H54 (cell line): ENCODE measurements around the gene APOL2.
"Not testable (repeated sequence)": the region's sequence is repeated elsewhere in the genome, so short reads cannot be mapped to it uniquely, and the experiment has no call there.

ENCODE experiments used
- DNase-seq: peaks from one replicate; pipeline ENCODE4 v3.0.0; 2011; ENCODE audit warnings: low spot score, mixed read lengths; ENCODE audit not compliant: insufficient read length
- FAIRE-seq: peaks from 3 replicates; lab custom pipeline; 2011; peaks lifted over from hg19 to GRCh38; lab: Jason Lieb, UNC
- POLR2A ChIP-seq: IDR thresholded peaks from 2 replicates; pipeline ENCODE4 v1.6.1; 2011; ENCODE audit warnings: low read depth, mild to moderate bottlenecking, low read length

Gene APOL2

GRCh38 chr22:36211237-36211861 lies 28.0 kb downstream of the APOL2 start:
- TF ChIP-seq POLR2A: no peak
- no peak for DNase-seq
- FAIRE-seq: no peak

- DNase-seq: no peak
- FAIRE-seq: no peak
- TF ChIP-seq POLR2A: no peak
These were observed 29.1 kb downstream of the APOL2 start for GRCh38 chr22:36210224-36210623.

GRCh38 chr22:36209488-36209908 lies 29.8 kb downstream of the APOL2 start:
- DNase-seq, FAIRE-seq: not testable (repeated sequence)

- no peak for DNase-seq
- TF ChIP-seq POLR2A: no peak
- FAIRE-seq: no peak
These were observed 30.4 kb downstream of the APOL2 start for GRCh38 chr22:36208914-36209313.

- no peak for DNase-seq
- no peak for FAIRE-seq
- TF ChIP-seq POLR2A: no peak
These were observed 31.1 kb downstream of the APOL2 start for GRCh38 chr22:36208162-36208765.

- no peak for TF ChIP-seq POLR2A
- FAIRE-seq: no peak
- no peak for DNase-seq
These were observed 33.1 kb downstream of the APOL2 start for GRCh38 chr22:36206255-36206654.

GRCh38 chr22:36205573-36205972 lies 33.8 kb downstream of the APOL2 start:
- DNase-seq, FAIRE-seq: not testable (repeated sequence)

- no peak for TF ChIP-seq POLR2A
- FAIRE-seq (no peak), DNase-seq (no peak)
These were observed 34.7 kb downstream of the APOL2 start for GRCh38 chr22:36204632-36205015.

- DNase-seq (no peak), FAIRE-seq (no peak)
- TF ChIP-seq POLR2A: no peak
These were observed 35.2 kb downstream of the APOL2 start for GRCh38 chr22:36204001-36204631.

- not testable (repeated sequence) for FAIRE-seq, DNase-seq
These were observed 35.9 kb downstream of the APOL2 start for GRCh38 chr22:36203441-36203840.

GRCh38 chr22:36202906-36203305 lies 36.4 kb downstream of the APOL2 start:
- not testable (repeated sequence) for FAIRE-seq, DNase-seq

- no peak for TF ChIP-seq POLR2A
- no peak for FAIRE-seq
- DNase-seq: no peak
These were observed 37.6 kb downstream of the APOL2 start, which contains the start of gene APOL4 for GRCh38 chr22:36201630-36202319. TSS of gene APOL4 (minus strand) at chr22:36201809. CDS start at chr22:36201734, 75 bp downstream.

GRCh38 chr22:36201025-36201424 lies 38.3 kb downstream of the APOL2 start:
- DNase-seq, FAIRE-seq: not testable (repeated sequence)

- TF ChIP-seq POLR2A: no peak
- DNase-seq (no peak), FAIRE-seq (no peak)
These were observed 40.3 kb downstream of the APOL2 start for GRCh38 chr22:36199001-36199551.
